WI38 (cell line): Measurements from ENCODE around the gene GPR157.

ENCODE experiments used
- H3K4me3 ChIP-seq: 2 replicates; pipeline ENCODE4 v1.5.1; 2011; ENCODE audit warnings: low read depth, mild to moderate bottlenecking, control low read depth, low read length
- CTCF ChIP-seq: IDR thresholded peaks from 2 replicates; pipeline ENCODE4 v1.5.1; 2012; ENCODE audit warnings: low read depth, mild to moderate bottlenecking, control low read depth, low read length

Gene GPR157

GRCh38 chr1:9081473-9081872 lies 47.4 kb downstream of the GPR157 start:
- no peak for TF ChIP-seq CTCF
- no peak overlapping the region for H3K4me3 ChIP-seq

GRCh38 chr1:9080705-9081291 lies 48.1 kb downstream of the GPR157 start:
- no peak for TF ChIP-seq CTCF
- no peak overlapping the region for H3K4me3 ChIP-seq

- no peak for TF ChIP-seq CTCF
- H3K4me3 ChIP-seq: no peak overlapping the region
Observed at GRCh38 chr1:9079988-9080704, 48.8 kb downstream of the GPR157 start.

GRCh38 chr1:9078752-9079500 lies 50.0 kb downstream of the GPR157 start:
- no peak for TF ChIP-seq CTCF
- no peak overlapping the region for H3K4me3 ChIP-seq

GRCh38 chr1:9078015-9078751 lies 50.7 kb downstream of the GPR157 start:
- H3K4me3 ChIP-seq: no peak overlapping the region
- no peak for TF ChIP-seq CTCF

GRCh38 chr1:9075022-9075421 lies 53.9 kb downstream of the GPR157 start:
- H3K4me3 ChIP-seq: no peak overlapping the region
- TF ChIP-seq CTCF: no peak

- TF ChIP-seq CTCF: no peak
- H3K4me3 ChIP-seq: no peak overlapping the region
Observed at GRCh38 chr1:9073143-9073542, 55.8 kb downstream of the GPR157 start.
